Endodermal cell (in vitro differentiated cells): ENCODE measurements around the gene RPL35. TPM values are rescaled to one million over a fixed set of nuclear protein-coding genes. Genes with fewer than 3 reads are reported as not detected.

Experiments used
- DNase-seq: peaks from one replicate; pipeline ENCODE4 v3.0.0-alpha.2; 2017
- H3K27ac ChIP-seq: 2 replicates; pipeline ENCODE4 v1.5.1; 2013; ENCODE audit warnings: mild to moderate bottlenecking, low read depth, low read length, moderate library complexity
- H3K27me3 ChIP-seq: 2 replicates; pipeline ENCODE4 v1.6.1; 2013; ENCODE audit warnings: mild to moderate bottlenecking, low read length, moderate library complexity; ENCODE audit not compliant: insufficient read depth, control insufficient read depth, poor library complexity, severe bottlenecking
- H3K36me3 ChIP-seq: 2 replicates; pipeline ENCODE4 v1.7.0; 2013; ENCODE audit warnings: mild to moderate bottlenecking, low read length, moderate library complexity; ENCODE audit not compliant: control insufficient read depth, insufficient read depth
- H3K4me1 ChIP-seq: one replicate; pipeline ENCODE4 v1.7.0; 2013; ENCODE audit warnings: low read length; ENCODE audit not compliant: control insufficient read depth, insufficient read depth
- H3K4me3 ChIP-seq: 2 replicates; pipeline ENCODE4 v1.5.1; 2013; ENCODE audit warnings: mild to moderate bottlenecking, low read length, moderate library complexity
- H3K9ac ChIP-seq: 2 replicates; pipeline ENCODE4 v1.6.1; 2013; ENCODE audit warnings: mild to moderate bottlenecking, low read length, moderate library complexity; ENCODE audit not compliant: poor library complexity, severe bottlenecking; ENCODE audit errors: extremely low read depth
- H3K9me3 ChIP-seq: 2 replicates; pipeline ENCODE4 v1.6.1; 2013; ENCODE audit warnings: mild to moderate bottlenecking, low read length, moderate library complexity; ENCODE audit not compliant: control insufficient read depth
- H3K27ac Mint-ChIP-seq: 2 replicates; pipeline ENCODE4 v1.8.0; 2020; ENCODE audit warnings: mixed read lengths
- H3K27me3 Mint-ChIP-seq: 2 replicates; pipeline ENCODE4 v1.8.0; 2021; ENCODE audit warnings: mild to moderate bottlenecking, mixed read lengths; ENCODE audit not compliant: insufficient read depth
- H3K36me3 Mint-ChIP-seq: 2 replicates; pipeline ENCODE4 v1.8.0; 2020; ENCODE audit warnings: low read depth, mixed read lengths
- H3K4me1 Mint-ChIP-seq: 2 replicates; pipeline ENCODE4 v1.8.0; 2020; ENCODE audit warnings: mixed read lengths
- H3K4me3 Mint-ChIP-seq: 2 replicates; pipeline ENCODE4 v1.8.0; 2020; ENCODE audit warnings: mild to moderate bottlenecking, moderate library complexity, mixed read lengths
- H3K9me3 Mint-ChIP-seq: 2 replicates; pipeline ENCODE4 v1.8.0; 2020; ENCODE audit warnings: mild to moderate bottlenecking, mixed read lengths
- CTCF ChIP-seq: fragments of 200-600 bp; sonication (generic); conservative IDR thresholded peaks from 2 replicates; pipeline ENCODE4 v1.5.0; 2021; ENCODE audit warnings: antibody characterized with exemption, mild to moderate bottlenecking
- WGBS, 2 experiments: methylation state at CpG; one replicate each; pipeline versions ENCODE4 v1.1.5 to v1.1.7; 2013; ENCODE audit warnings: missing lambda C conversion rate in 2 of 2, mixed read lengths in 1 of 2; ENCODE audit not compliant: insufficient coverage in 1 of 2, insufficient read length in 1 of 2; 5-methylcytosine and 5-hydroxymethylcytosine counted together
- total RNA-seq, 2 donors: library from RNA; stranded (reverse); fragmentation: NEBNext Ultra II Directional in 1 of 2; extraction: Animal tissue kit (Norgen Biotek cat#: 25700) in 1 of 2; gene quantifications; 2 replicates in 1 of 2; 3 replicates in 1 of 2; pipeline ENCODE4 v1.2.1, GENCODE V29; 2021

RPL35 gene
- total RNA-seq, 2 donors from 2014 or later: 1,507 to 1,578 TPM

- no peak for DNase-seq
- H3K4me3 Mint-ChIP-seq: no peak overlapping the region
- Histone ChIP-seq H3K27me3 (no peaks in the 10 kb centered on the region), H3K9me3 (no peaks in the 10 kb centered on the region), H3K27ac (no peak overlapping the region), H3K36me3 (peaks cover 15% of the 10 kb centered on the region), H3K9ac (no peak overlapping the region), H3K4me1 (no peaks in the 10 kb centered on the region), H3K4me3 (no peak overlapping the region)
- peaks cover 40% of the 10 kb centered on the region for H3K36me3 Mint-ChIP-seq
- no peak overlapping the region for H3K27ac Mint-ChIP-seq
- H3K9me3 Mint-ChIP-seq: no peaks in the 10 kb centered on the region
- no peaks in the 10 kb centered on the region for H3K27me3 Mint-ChIP-seq
- no peak for TF ChIP-seq CTCF
- H3K4me1 Mint-ChIP-seq: no peaks in the 10 kb centered on the region
- 89 to 94% methylated on average over 9 of the region's 9 CpGs for WGBS, 2 experiments
These were observed 32.4 kb upstream of the RPL35 start for GRCh38 chr9:124894035-124894740.

- Mint-ChIP-seq H3K4me3 (no peak overlapping the region), H3K27ac (no peak overlapping the region), H3K9me3 (no peaks in the 10 kb centered on the region), H3K4me1 (no peaks in the 10 kb centered on the region), H3K27me3 (no peaks in the 10 kb centered on the region), H3K36me3 (peaks cover 34% of the 10 kb centered on the region)
- no peak for DNase-seq
- no peak for TF ChIP-seq CTCF
- Histone ChIP-seq H3K4me3 (no peak overlapping the region), H3K27me3 (no peaks in the 10 kb centered on the region), H3K4me1 (no peaks in the 10 kb centered on the region), H3K9me3 (no peaks in the 10 kb centered on the region), H3K27ac (no peak overlapping the region), H3K9ac (no peak overlapping the region), H3K36me3 (peaks cover 14% of the 10 kb centered on the region)
- 92 to 98% methylated on average over 5 to 7 of the region's 7 CpGs for WGBS, 2 experiments
These were observed 28.4 kb upstream of the RPL35 start for GRCh38 chr9:124890179-124890578.

- Histone ChIP-seq H3K4me1 (peaks cover 2% of the 10 kb centered on the region), H3K27ac (no peak overlapping the region), H3K9me3 (no peaks in the 10 kb centered on the region), H3K9ac (no peak overlapping the region), H3K27me3 (no peaks in the 10 kb centered on the region), H3K4me3 (no peak overlapping the region), H3K36me3 (peaks cover 10% of the 10 kb centered on the region)
- 93 to 94% methylated on average over 6 to 13 of the region's 13 CpGs for WGBS, 2 experiments
- no peak for DNase-seq
- peaks cover 39% of the 10 kb centered on the region for H3K36me3 Mint-ChIP-seq
- H3K4me3 Mint-ChIP-seq: no peak overlapping the region
- peaks cover 6% of the 10 kb centered on the region for H3K4me1 Mint-ChIP-seq
- H3K27me3 Mint-ChIP-seq: no peaks in the 10 kb centered on the region
- TF ChIP-seq CTCF: no peak
- H3K27ac Mint-ChIP-seq: no peak overlapping the region
- no peaks in the 10 kb centered on the region for H3K9me3 Mint-ChIP-seq
These were observed 27.2 kb upstream of the RPL35 start for GRCh38 chr9:124889006-124889405.
